ENCODE data around the gene LPAR3.

LPAR3 gene

DNA sequence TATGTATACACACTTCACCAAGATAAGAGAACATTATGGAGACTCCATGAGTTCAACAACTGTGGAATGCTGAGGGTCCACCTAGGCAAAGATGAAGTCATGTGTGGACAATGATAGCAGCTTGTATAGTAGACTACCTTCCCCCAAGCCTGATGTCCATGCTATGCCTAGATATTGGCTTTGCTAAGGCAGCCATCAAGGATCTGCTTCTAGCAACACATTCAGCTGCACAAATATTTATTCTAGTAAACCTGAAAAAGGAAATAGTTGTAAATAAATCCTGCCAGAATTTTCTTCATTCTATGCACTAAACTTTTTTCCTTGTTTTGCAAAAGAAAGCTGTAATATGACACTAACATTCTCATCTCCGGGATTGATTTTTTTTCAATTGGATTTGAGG is 7.0 kb upstream of the LPAR3 start:
- Histone ChIP-seq H3K4me3 (ENCODE audit: severe bottlenecking) (no peak overlapping the region), H3K36me3 (ENCODE audit: low read depth) (no peaks in the 10 kb centered on the region), H3K27ac (ENCODE audit: poor library complexity, severe bottlenecking) (no peak overlapping the region), H3K9me3 (ENCODE audit: severe bottlenecking) (no peaks in the 10 kb centered on the region), H3K4me1 (ENCODE audit: insufficient read depth, poor library complexity, severe bottlenecking) (peaks cover 12% of the 10 kb centered on the region), H3K27me3 (ENCODE audit: insufficient read depth, poor library complexity, severe bottlenecking) (no peaks in the 10 kb centered on the region)
- DNase-seq (ENCODE audit: low spot score) (no peak), ATAC-seq (ENCODE audit: low read depth) (no peak)
- TF ChIP-seq, protein P1, sequence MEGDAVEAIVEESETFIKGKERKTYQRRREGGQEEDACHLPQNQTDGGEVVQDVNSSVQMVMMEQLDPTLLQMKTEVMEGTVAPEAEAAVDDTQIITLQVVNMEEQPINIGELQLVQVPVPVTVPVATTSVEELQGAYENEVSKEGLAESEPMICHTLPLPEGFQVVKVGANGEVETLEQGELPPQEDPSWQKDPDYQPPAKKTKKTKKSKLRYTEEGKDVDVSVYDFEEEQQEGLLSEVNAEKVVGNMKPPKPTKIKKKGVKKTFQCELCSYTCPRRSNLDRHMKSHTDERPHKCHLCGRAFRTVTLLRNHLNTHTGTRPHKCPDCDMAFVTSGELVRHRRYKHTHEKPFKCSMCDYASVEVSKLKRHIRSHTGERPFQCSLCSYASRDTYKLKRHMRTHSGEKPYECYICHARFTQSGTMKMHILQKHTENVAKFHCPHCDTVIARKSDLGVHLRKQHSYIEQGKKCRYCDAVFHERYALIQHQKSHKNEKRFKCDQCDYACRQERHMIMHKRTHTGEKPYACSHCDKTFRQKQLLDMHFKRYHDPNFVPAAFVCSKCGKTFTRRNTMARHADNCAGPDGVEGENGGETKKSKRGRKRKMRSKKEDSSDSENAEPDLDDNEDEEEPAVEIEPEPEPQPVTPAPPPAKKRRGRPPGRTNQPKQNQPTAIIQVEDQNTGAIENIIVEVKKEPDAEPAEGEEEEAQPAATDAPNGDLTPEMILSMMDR (IDR thresholded peaks at IDR 0.05; ENCODE audit: poor library complexity, severe bottlenecking): no peak

DNA sequence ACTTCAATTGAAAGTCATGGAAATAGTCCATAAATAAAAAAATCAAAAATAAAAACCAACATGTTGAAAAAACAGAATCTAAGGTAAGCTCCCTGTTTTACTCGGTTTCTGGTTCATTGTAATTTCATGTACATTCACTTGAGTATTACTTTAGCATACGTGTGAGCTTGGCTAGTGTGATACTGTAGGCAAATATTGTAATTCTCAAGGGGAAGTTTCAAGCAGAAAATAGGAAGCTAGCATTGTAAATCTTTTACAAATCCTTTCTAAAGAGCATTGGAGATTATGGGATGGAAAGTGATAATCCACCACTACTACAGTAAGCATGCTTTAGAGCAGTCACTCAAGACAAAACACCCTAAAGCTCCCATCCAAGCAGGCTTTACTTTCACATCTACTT is 3.3 kb upstream of the LPAR3 start:
- H3K36me3 ChIP-seq (ENCODE audit: low read depth): no peaks in the 10 kb centered on the region
- no peaks in the 10 kb centered on the region for H3K9me3 ChIP-seq (ENCODE audit: severe bottlenecking)
- no peak for DNase-seq (ENCODE audit: low spot score)
- peaks cover 19% of the 10 kb centered on the region for H3K4me1 ChIP-seq (ENCODE audit: insufficient read depth, poor library complexity, severe bottlenecking)
- no peaks in the 10 kb centered on the region for H3K27me3 ChIP-seq (ENCODE audit: insufficient read depth, poor library complexity, severe bottlenecking)
- no peak for ATAC-seq (ENCODE audit: low read depth)
- H3K4me3 ChIP-seq (ENCODE audit: severe bottlenecking): no peak overlapping the region
- TF ChIP-seq, protein P1 (IDR thresholded peaks at IDR 0.05; ENCODE audit: poor library complexity, severe bottlenecking): no peak
- H3K27ac ChIP-seq (ENCODE audit: poor library complexity, severe bottlenecking): no peak overlapping the region

- TF ChIP-seq, protein P1 (IDR thresholded peaks at IDR 0.05; ENCODE audit: poor library complexity, severe bottlenecking): no peak
- H3K9me3 ChIP-seq (ENCODE audit: severe bottlenecking): no peaks in the 10 kb centered on the region
- H3K27ac ChIP-seq (ENCODE audit: poor library complexity, severe bottlenecking): peak overlapping the region; percentile 75
- DNase-seq (ENCODE audit: low spot score): no peak
- peaks cover 15% of the 10 kb centered on the region for H3K36me3 ChIP-seq (ENCODE audit: low read depth)
- no peaks in the 10 kb centered on the region for H3K27me3 ChIP-seq (ENCODE audit: insufficient read depth, poor library complexity, severe bottlenecking)
- peaks cover 47% of the 10 kb centered on the region for H3K4me1 ChIP-seq (ENCODE audit: insufficient read depth, poor library complexity, severe bottlenecking)
- H3K4me3 ChIP-seq (ENCODE audit: severe bottlenecking): no peak overlapping the region
- no peak for ATAC-seq (ENCODE audit: low read depth)
These were observed 2.4 kb downstream of the LPAR3 start for GRCh38 chr1:84890566-84890965.

- TF ChIP-seq, protein P1 (IDR thresholded peaks at IDR 0.05; ENCODE audit: poor library complexity, severe bottlenecking): no peak
- DNase-seq (ENCODE audit: low spot score): no peak
- peak overlapping the region; percentile 75 for H3K27ac ChIP-seq (ENCODE audit: poor library complexity, severe bottlenecking)
These were observed 3.6 kb downstream of the LPAR3 start for GRCh38 chr1:84889437-84889836.

DNA sequence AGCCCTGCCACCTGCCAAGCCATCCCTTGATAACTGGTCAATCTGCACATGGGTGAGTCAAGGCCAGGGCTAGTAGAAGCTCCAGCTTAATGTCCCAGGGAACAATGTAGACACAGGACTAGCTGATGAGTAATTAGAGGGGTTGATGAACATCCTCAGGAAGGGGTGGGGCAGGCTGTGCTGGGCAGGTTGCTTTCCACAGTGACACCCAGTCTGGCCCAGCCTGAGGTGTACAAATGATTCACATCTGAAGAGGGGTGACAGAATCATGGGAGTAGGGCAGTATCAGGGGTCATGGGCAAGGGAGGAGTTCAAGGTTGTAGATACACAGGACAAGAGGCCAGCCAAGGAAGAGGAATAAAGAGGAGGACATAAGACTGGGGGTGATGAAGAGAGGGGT is 4.3 kb downstream of the LPAR3 start:
- Histone ChIP-seq H3K4me1 (ENCODE audit: insufficient read depth, poor library complexity, severe bottlenecking) (peaks cover 47% of the 10 kb centered on the region), H3K27ac (ENCODE audit: poor library complexity, severe bottlenecking) (peak overlapping the region; percentile 75), H3K9me3 (ENCODE audit: severe bottlenecking) (no peaks in the 10 kb centered on the region), H3K36me3 (ENCODE audit: low read depth) (peaks cover 30% of the 10 kb centered on the region), H3K4me3 (ENCODE audit: severe bottlenecking) (no peak overlapping the region), H3K27me3 (ENCODE audit: insufficient read depth, poor library complexity, severe bottlenecking) (no peaks in the 10 kb centered on the region)
- DNase-seq (ENCODE audit: low spot score) (peak; percentile 73), ATAC-seq (ENCODE audit: low read depth) (peak; percentile 63)
- TF ChIP-seq, protein P1 (IDR thresholded peaks at IDR 0.05; ENCODE audit: poor library complexity, severe bottlenecking): no peak

More at GRCh38 chr1:84889437-84889836, 3.6 kb downstream of the LPAR3 start:
- Histone ChIP-seq H3K9me3 (ENCODE audit: severe bottlenecking) (no peaks in the 10 kb centered on the region), H3K27me3 (ENCODE audit: insufficient read depth, poor library complexity, severe bottlenecking) (no peaks in the 10 kb centered on the region), H3K4me1 (ENCODE audit: insufficient read depth, poor library complexity, severe bottlenecking) (peaks cover 47% of the 10 kb centered on the region), H3K4me3 (ENCODE audit: severe bottlenecking) (no peak overlapping the region), H3K36me3 (ENCODE audit: low read depth) (peaks cover 23% of the 10 kb centered on the region)
- no peak for ATAC-seq (ENCODE audit: low read depth)
